Vagina (tissue), 2 donors: ENCODE data around the gene NAV2. TPM values are rescaled to one million over a fixed set of nuclear protein-coding genes. Genes with fewer than 3 reads are reported as not detected.
A peak's percentile ranks its signal among the peaks of the same experiment; 100 is the strongest.

Experiments used
- DNase-seq, 2 donors: peaks; one replicate each; pipeline ENCODE4 v3.0.0-alpha.2; 2017; ENCODE audit errors: extremely low spot score in 2 of 2
- H3K27ac ChIP-seq: fragments of 200-600 bp; sonication (generic); one replicate; pipeline ENCODE4 v1.5.1; 2019
- H3K27me3 ChIP-seq: fragments of 200-600 bp; sonication (generic); one replicate; pipeline ENCODE4 v1.5.1; 2019
- H3K36me3 ChIP-seq, 2 donors: fragments of 200-600 bp; sonication (generic); one replicate each; pipeline ENCODE4 v1.5.1; 2017 to 2019
- H3K4me1 ChIP-seq: fragments of 200-600 bp; sonication (generic); one replicate; pipeline ENCODE4 v1.5.1; 2019
- H3K4me3 ChIP-seq, 2 donors: fragments of 200-600 bp; sonication (generic); 1 replicate in 1 of 2; 2 replicates in 1 of 2; pipeline ENCODE4 v1.5.1; 2016 to 2019
- H3K9me3 ChIP-seq: fragments of 200-600 bp; sonication (generic); one replicate; pipeline ENCODE4 v1.5.1; 2019
- POLR2A ChIP-seq, 2 donors: fragments of 450-650 bp; IDR thresholded peaks; one replicate each; pipeline ENCODE4 v1.6.1; 2017; ENCODE audit warnings: antibody characterized with exemption in 2 of 2, mild to moderate bottlenecking in 2 of 2, moderate library complexity in 2 of 2
- POLR2AphosphoS5 ChIP-seq, 2 donors: sonication (generic); formaldehyde crosslinking; IDR thresholded peaks; one replicate each; pipeline ENCODE4 v1.9.0; 2017; ENCODE audit warnings: antibody characterized with exemption in 2 of 2, mild to moderate bottlenecking in 2 of 2, low read depth in 1 of 2; ENCODE audit not compliant: insufficient read depth in 1 of 2
- intact Hi-C: fragments of 100-400 bp; cut with DNase I; formaldehyde crosslinking; loops from one replicate; pipeline ENCODE4 v1.15.1; 2023
- total RNA-seq: library from RNA; depleted of rRNA; stranded (reverse); fragments of >200 nt; gene quantifications from one replicate; pipeline ENCODE4 v1.2.3, GENCODE V29; 2016
- TF ChIP-seq, protein P1 (sequence below), 3 experiments: fragments of 450-650 bp in 2 of 3; fragments of 200-600 bp in 1 of 3; sonication (generic) in 1 of 3; IDR thresholded peaks; one replicate each; pipeline ENCODE4 v1.5.1; 2017 to 2019; ENCODE audit warnings: antibody characterized with exemption in 3 of 3, mild to moderate bottlenecking in 2 of 3, moderate library complexity in 2 of 3

The NAV2 gene
- total RNA-seq, 1 donor from 2014 or later, result 25.3 TPM

DNA sequence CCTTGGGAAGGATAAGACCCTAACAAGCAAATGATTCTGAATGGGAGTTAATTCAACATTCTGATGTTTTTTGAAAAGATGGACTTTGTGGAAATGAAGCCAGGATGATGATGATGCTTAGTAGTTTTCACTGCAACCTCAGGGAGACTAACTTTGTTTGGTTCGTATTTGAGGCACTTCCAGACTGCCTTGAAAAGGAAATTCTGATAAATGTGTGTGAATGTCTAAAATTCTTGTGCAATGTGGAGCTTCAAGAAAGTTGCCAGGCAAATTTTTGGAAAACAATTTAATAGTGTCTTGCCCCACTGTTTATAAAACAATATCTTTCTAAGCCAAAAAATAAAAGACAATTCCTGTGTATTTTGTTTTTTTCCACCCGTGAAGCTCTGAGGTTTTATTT, 11.2 kb upstream of the NAV2 start:
- Histone ChIP-seq H3K4me1 (peaks cover 30% of the 10 kb centered on the region), H3K27ac (peak overlapping the region; percentile 72)

DNA sequence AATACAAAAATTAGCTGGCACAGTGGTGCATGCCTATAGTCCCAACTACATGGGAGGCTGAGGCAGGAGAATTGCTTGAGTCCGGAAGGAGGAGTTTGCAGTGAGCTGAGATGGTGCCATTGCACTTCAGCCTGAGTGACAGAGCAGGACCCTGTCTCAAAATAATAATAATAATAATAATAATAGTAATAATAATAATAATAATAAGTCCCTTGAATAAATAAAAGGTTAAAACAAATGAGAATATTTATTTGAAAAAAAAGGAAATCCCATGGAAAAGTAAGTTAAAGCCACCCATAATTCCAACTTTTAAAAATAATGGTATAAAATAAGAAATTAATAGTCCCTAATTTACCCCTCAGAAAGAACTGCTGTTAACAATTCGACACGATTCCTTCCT, 10.0 kb upstream of the NAV2 start:
- TF ChIP-seq, protein P1, sequence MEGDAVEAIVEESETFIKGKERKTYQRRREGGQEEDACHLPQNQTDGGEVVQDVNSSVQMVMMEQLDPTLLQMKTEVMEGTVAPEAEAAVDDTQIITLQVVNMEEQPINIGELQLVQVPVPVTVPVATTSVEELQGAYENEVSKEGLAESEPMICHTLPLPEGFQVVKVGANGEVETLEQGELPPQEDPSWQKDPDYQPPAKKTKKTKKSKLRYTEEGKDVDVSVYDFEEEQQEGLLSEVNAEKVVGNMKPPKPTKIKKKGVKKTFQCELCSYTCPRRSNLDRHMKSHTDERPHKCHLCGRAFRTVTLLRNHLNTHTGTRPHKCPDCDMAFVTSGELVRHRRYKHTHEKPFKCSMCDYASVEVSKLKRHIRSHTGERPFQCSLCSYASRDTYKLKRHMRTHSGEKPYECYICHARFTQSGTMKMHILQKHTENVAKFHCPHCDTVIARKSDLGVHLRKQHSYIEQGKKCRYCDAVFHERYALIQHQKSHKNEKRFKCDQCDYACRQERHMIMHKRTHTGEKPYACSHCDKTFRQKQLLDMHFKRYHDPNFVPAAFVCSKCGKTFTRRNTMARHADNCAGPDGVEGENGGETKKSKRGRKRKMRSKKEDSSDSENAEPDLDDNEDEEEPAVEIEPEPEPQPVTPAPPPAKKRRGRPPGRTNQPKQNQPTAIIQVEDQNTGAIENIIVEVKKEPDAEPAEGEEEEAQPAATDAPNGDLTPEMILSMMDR (IDR thresholded peaks at IDR 0.05), result no peak
- no peak for TF ChIP-seq POLR2A (IDR thresholded peaks at IDR 0.05)
- TF ChIP-seq POLR2AphosphoS5 (IDR thresholded peaks at IDR 0.05; ENCODE audit: insufficient read depth in 1 of 2, low read depth in 1 of 2), result no peak
- H3K4me1 ChIP-seq, result peaks cover 29% of the 10 kb centered on the region
- peak overlapping the region; percentile 72 for H3K27ac ChIP-seq
- H3K9me3 ChIP-seq, result no peaks in the 10 kb centered on the region
- H3K4me3 ChIP-seq, result no peak overlapping the region
- intact Hi-C loops, result no loop called here
- no peaks in the 10 kb centered on the region for H3K27me3 ChIP-seq
- no peaks in the 10 kb centered on the region for H3K36me3 ChIP-seq
- DNase-seq, result no peak

More for the DNA sequence above, 11.2 kb upstream of the NAV2 start:
- intact Hi-C loops, result no loop called here
- Histone ChIP-seq H3K9me3 (no peaks in the 10 kb centered on the region), H3K4me3 (no peak overlapping the region), H3K27me3 (no peaks in the 10 kb centered on the region), H3K36me3 (no peaks in the 10 kb centered on the region)
- TF ChIP-seq POLR2AphosphoS5 (IDR thresholded peaks at IDR 0.05; ENCODE audit: insufficient read depth in 1 of 2, low read depth in 1 of 2) (no peak), POLR2A (IDR thresholded peaks at IDR 0.05) (no peak)
- TF ChIP-seq, protein P1 (IDR thresholded peaks at IDR 0.05), result no peak
- no peak for DNase-seq

DNA sequence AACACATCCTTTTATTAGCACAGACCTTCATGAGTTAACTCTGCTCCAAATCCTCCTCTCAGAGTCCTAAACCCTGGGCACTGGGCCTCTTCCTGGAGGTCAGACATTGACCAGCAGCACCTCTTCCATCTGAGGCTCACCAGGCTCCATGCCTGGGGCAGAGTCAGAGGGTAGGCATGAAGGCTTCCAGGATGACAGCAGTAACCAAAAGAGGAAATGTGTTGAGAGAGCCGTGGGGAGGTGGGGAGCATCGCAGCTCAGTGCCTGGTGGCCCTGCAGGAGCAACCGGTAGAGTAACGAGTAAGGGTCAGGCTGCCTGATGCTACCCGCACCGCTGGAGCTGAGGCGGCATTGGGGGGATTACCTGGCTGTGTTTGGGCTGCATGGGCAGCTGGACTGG, 9.4 kb upstream of the NAV2 start:
- Histone ChIP-seq H3K36me3 (no peaks in the 10 kb centered on the region), H3K27ac (peak overlapping the region; percentile 24), H3K4me3 (no peak overlapping the region), H3K4me1 (peaks cover 24% of the 10 kb centered on the region), H3K27me3 (no peaks in the 10 kb centered on the region), H3K9me3 (no peaks in the 10 kb centered on the region)
- DNase-seq, result no peak
- TF ChIP-seq, protein P1 (IDR thresholded peaks at IDR 0.05), result no peak
- TF ChIP-seq POLR2AphosphoS5 (IDR thresholded peaks at IDR 0.05; ENCODE audit: insufficient read depth in 1 of 2, low read depth in 1 of 2), result peak in 1 of 2 donors; percentile 24
- intact Hi-C loops, result no loop called here

DNA sequence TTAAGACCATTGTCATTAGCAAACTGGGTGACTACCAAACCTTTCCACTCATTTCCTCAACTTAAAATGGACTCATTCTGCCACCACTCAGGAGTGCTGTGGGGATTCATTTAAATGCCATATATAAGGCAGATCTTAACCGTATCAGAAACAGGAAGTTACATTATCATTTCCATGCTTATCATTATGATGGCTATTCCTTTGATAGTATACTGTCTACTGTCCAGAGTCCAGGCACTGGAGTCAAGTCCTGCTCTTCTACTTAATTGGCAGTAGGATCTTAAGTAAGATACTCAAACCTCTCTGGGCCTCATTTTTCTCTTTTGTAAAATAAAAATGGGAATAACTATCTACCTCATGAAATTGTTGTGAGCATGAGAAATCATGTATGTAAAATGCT, 8.4 kb upstream of the NAV2 start:
- intact Hi-C loops, result no loop called here
- Histone ChIP-seq H3K36me3 (no peaks in the 10 kb centered on the region), H3K27ac (no peak overlapping the region), H3K4me3 (no peak overlapping the region), H3K4me1 (peaks cover 17% of the 10 kb centered on the region), H3K27me3 (no peaks in the 10 kb centered on the region), H3K9me3 (no peaks in the 10 kb centered on the region)
- no peak for TF ChIP-seq POLR2AphosphoS5 (IDR thresholded peaks at IDR 0.05; ENCODE audit: insufficient read depth in 1 of 2, low read depth in 1 of 2)
- TF ChIP-seq POLR2A (IDR thresholded peaks at IDR 0.05), result no peak
- TF ChIP-seq, protein P1 (IDR thresholded peaks at IDR 0.05), result no peak
- no peak for DNase-seq

DNA sequence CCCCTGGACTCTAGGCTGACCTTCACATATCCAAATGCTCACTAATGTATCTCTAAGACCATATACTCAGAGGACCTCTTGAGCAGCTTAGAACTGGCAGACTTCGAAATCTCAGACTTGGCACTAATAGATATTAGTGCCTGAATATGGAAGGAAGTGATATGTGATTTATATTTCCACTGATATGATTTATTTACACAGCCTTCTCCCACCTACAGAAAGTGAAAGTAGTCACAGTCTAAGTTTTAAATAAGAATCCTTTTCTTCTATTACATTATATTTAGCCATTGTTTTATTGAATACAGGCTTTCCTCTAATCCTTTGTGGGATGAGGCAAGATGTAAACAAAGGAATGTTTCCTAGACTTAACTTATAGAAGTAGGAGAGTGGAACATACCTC, 6.7 kb upstream of the NAV2 start:
- intact Hi-C loops, result no loop called here
- peaks cover 14% of the 10 kb centered on the region for H3K4me1 ChIP-seq
- no peaks in the 10 kb centered on the region for H3K27me3 ChIP-seq
- H3K9me3 ChIP-seq, result no peaks in the 10 kb centered on the region
- TF ChIP-seq POLR2A (IDR thresholded peaks at IDR 0.05) (no peak), POLR2AphosphoS5 (IDR thresholded peaks at IDR 0.05; ENCODE audit: insufficient read depth in 1 of 2, low read depth in 1 of 2) (no peak)
- TF ChIP-seq, protein P1 (IDR thresholded peaks at IDR 0.05), result no peak
- H3K27ac ChIP-seq, result no peak overlapping the region
- no peak overlapping the region for H3K4me3 ChIP-seq
- no peak for DNase-seq
- no peaks in the 10 kb centered on the region for H3K36me3 ChIP-seq
